Urothelium cell line (cell line): ENCODE results near the gene TANC2.
"Not testable (repeated sequence)": the region's sequence is repeated elsewhere in the genome, so short reads cannot be mapped to it uniquely, and the experiment has no call there.

Source experiments
- DNase-seq: peaks from one replicate; pipeline ENCODE4 v3.0.0; 2011; ENCODE audit warnings: low spot score, mixed read lengths
- FAIRE-seq: peaks from 2 replicates; lab custom pipeline; 2011; peaks lifted over from hg19 to GRCh38; lab: Jason Lieb, UNC

TANC2 gene

GRCh38 chr17:62963296-62963695 is 2.7 kb upstream of the TANC2 start:
- FAIRE-seq: peak; percentile 94

GRCh38 chr17:62964506-62964905 is 1.5 kb upstream of the TANC2 start:
- no peak for FAIRE-seq
- DNase-seq: no peak

More at GRCh38 chr17:62963296-62963695, 2.7 kb upstream of the TANC2 start:
- DNase-seq: peak; percentile 70

- DNase-seq (no peak), FAIRE-seq (no peak)
Observed at GRCh38 chr17:62965174-62965685, 805 bp upstream of the TANC2 start.

GRCh38 chr17:62966426-62967204 is 580 bp downstream of the TANC2 start:
- FAIRE-seq (peak; percentile 96), DNase-seq (peak; percentile 69)

- FAIRE-seq: peak; percentile 9
- no peak for DNase-seq
Observed at GRCh38 chr17:62967205-62967529, 1.1 kb downstream of the TANC2 start.

GRCh38 chr17:62968445-62968923 is 2.4 kb downstream of the TANC2 start:
- FAIRE-seq (peak; percentile 99), DNase-seq (peak; percentile 94)

- peak; percentile 94 for FAIRE-seq
- DNase-seq: no peak
Observed at GRCh38 chr17:62970610-62971009, 4.6 kb downstream of the TANC2 start.

GRCh38 chr17:62971853-62972252 is 5.8 kb downstream of the TANC2 start:
- FAIRE-seq (no peak), DNase-seq (no peak)

- DNase-seq (no peak), FAIRE-seq (no peak)
Observed at GRCh38 chr17:62974788-62975187, 8.8 kb downstream of the TANC2 start.

- FAIRE-seq (no peak), DNase-seq (no peak)
Observed at GRCh38 chr17:62975206-62975605, 9.2 kb downstream of the TANC2 start.

- DNase-seq: not testable (repeated sequence)
- peak; percentile 13 for FAIRE-seq
Observed at GRCh38 chr17:62976643-62977231, 10.7 kb downstream of the TANC2 start.

- FAIRE-seq (peak; percentile 77), DNase-seq (no peak)
Observed at GRCh38 chr17:62980842-62981241, 14.8 kb downstream of the TANC2 start.

GRCh38 chr17:62981933-62982332 is 15.9 kb downstream of the TANC2 start:
- FAIRE-seq (no peak), DNase-seq (no peak)

GRCh38 chr17:62984801-62985200 is 18.8 kb downstream of the TANC2 start:
- FAIRE-seq (peak; percentile 27), DNase-seq (no peak)

- FAIRE-seq: peak; percentile 56
- DNase-seq: no peak
Observed at GRCh38 chr17:62986549-62986948, 20.5 kb downstream of the TANC2 start.

- DNase-seq: no peak
- no peak for FAIRE-seq
Observed at GRCh38 chr17:62987136-62987535, 21.1 kb downstream of the TANC2 start.

GRCh38 chr17:62989501-62989900 is 23.5 kb downstream of the TANC2 start:
- FAIRE-seq (no peak), DNase-seq (no peak)

GRCh38 chr17:62994931-62995330 is 28.9 kb downstream of the TANC2 start:
- no peak for DNase-seq
- FAIRE-seq: no peak

GRCh38 chr17:62995377-62995885 is 29.4 kb downstream of the TANC2 start:
- FAIRE-seq (no peak), DNase-seq (peak; percentile 46)

- no peak for DNase-seq
- peak; percentile 27 for FAIRE-seq
Observed at GRCh38 chr17:62996221-62996620, 30.2 kb downstream of the TANC2 start.

- no peak for FAIRE-seq
Observed at GRCh38 chr17:62998166-62998565, 32.1 kb downstream of the TANC2 start.

More at GRCh38 chr17:62998166-62998565, 32.1 kb downstream of the TANC2 start:
- no peak for DNase-seq
